SK-N-MC (cell line): ENCODE measurements around the gene GET3.

Experiments
- EZH2 ChIP-seq: fragments of 200-600 bp; sonication (generic); IDR thresholded peaks from one replicate; pipeline ENCODE4 v1.6.1; 2017; ENCODE audit warnings: antibody characterized with exemption
- FOXP2 ChIP-seq: optimal IDR thresholded peaks from 2 replicates; pipeline ENCODE3; 2011; ENCODE audit warnings: mild to moderate bottlenecking, moderate library complexity; ENCODE audit not compliant: insufficient read depth; ENCODE audit errors: extremely low read length, control extremely low read depth
- POLR2AphosphoS5 ChIP-seq: IDR thresholded peaks from 2 replicates; pipeline ENCODE4 v1.6.1; 2012; ENCODE audit warnings: mild to moderate bottlenecking, low read depth, low read length, borderline replicate concordance

DNA sequence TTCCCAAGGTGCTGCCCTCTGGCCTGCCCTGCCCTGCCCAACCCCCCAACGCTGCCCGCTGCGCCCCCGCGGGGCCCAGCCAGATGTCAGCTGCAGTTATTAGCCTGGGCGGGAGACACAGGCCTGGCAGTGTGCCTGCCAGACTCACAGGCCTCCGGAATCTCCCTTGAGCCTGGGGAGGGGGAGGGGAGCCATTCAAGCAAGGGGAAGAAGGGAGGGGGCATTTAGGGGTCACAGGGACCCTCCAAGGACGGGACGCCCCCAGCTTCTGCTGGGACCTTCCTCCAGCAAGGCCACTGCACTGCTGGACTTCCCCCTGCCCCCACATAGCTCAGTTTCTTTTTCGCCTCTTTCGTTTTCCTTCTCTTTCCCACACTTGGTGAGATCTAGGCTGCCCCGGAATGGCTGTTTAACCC, 51.4 kb downstream of the GET3 start:
- TF ChIP-seq EZH2 (no peak), POLR2AphosphoS5 (peak; percentile 74), FOXP2 (peak; percentile 70)
